ENCODE measurements around the gene SWI5. TPM values are rescaled to one million over a fixed set of nuclear protein-coding genes. Genes with fewer than 3 reads are reported as not detected.

The SWI5 gene
- total and polyA plus RNA-seq, 9 of the 15 experiments (the other 6 are each of a cell fraction or from before 2014, with no cell fraction given) = 62.8 to 133 (median 95.9) TPM

DNA sequence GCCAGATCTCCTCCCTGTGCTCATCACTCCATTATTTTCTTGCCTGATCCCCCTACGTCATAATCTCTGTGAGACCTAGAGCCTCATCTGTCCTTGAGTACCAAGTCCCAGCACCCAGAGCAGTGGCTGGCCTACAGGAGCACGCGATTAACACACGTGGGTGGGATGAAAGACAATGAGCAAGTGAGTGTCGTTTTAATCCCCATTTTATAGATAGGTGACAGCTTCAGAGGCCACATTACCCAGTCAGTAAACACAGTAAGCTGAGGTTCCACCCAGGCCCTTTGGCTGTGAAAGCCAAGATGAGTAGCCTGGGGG lies 28.9 kb downstream of the SWI5 start (continued):
- TF ChIP-seq RBFOX2 (IDR thresholded peaks at IDR 0.05; ENCODE audit: low read depth, low read length) = peak; percentile 41; the same call in 1 of the 2 replicates

GRCh38 chr9:128309551-128309950 lies 33.5 kb downstream of the SWI5 start:
- peaks cover 30 to 34% of the 10 kb centered on the region in 2 experiments for H3K4me1 ChIP-seq (replicated peaks in 1 of 2; ENCODE audit: control insufficient read depth in 2 of 2, insufficient read depth in 2 of 2, low read length in 2 of 2)
- H2AFZ ChIP-seq (ENCODE audit: low read depth, low read length) = no peak overlapping the region
- H3K4me3 ChIP-seq = no peak overlapping the region
- no TSS peak for BruUV-seq (replicated peaks)
- H3K27me3 ChIP-seq (ENCODE audit: control insufficient read depth in 2 of 2, insufficient read depth in 2 of 2, low read length in 2 of 2) = no peaks in the 10 kb centered on the region
- peak overlapping the region in 1 of 2 experiments; percentile 70; a peak in 2 of 4 replicates for H3K9ac ChIP-seq (ENCODE audit: insufficient read depth in 1 of 2, low read depth in 2 of 2, low read length in 2 of 2)
- FAIRE-seq (no peak), DNase-seq (ENCODE audit: extremely low read depth in 1 of 4, low spot score in 3 of 4) (no peak), ATAC-seq (no peak)
- no peaks in the 10 kb centered on the region for H3K79me2 ChIP-seq (ENCODE audit: control insufficient read depth, insufficient read depth, low read length)
- intact Hi-C loops (cut with micrococcal nuclease) = no loop called here
- TF ChIP-seq SMARCC2 (IDR thresholded peaks at IDR 0.05; ENCODE audit: low read depth) (no peak), KLF16 (IDR thresholded peaks at IDR 0.05) (no peak), RBFOX2 (IDR thresholded peaks at IDR 0.05; ENCODE audit: low read depth, low read length) (peak; percentile 54), RBM39 (optimal IDR thresholded peaks at IDR 0.05; ENCODE audit: low read depth, low read length) (peak; percentile 4)
- TF ChIP-seq, protein P1, sequence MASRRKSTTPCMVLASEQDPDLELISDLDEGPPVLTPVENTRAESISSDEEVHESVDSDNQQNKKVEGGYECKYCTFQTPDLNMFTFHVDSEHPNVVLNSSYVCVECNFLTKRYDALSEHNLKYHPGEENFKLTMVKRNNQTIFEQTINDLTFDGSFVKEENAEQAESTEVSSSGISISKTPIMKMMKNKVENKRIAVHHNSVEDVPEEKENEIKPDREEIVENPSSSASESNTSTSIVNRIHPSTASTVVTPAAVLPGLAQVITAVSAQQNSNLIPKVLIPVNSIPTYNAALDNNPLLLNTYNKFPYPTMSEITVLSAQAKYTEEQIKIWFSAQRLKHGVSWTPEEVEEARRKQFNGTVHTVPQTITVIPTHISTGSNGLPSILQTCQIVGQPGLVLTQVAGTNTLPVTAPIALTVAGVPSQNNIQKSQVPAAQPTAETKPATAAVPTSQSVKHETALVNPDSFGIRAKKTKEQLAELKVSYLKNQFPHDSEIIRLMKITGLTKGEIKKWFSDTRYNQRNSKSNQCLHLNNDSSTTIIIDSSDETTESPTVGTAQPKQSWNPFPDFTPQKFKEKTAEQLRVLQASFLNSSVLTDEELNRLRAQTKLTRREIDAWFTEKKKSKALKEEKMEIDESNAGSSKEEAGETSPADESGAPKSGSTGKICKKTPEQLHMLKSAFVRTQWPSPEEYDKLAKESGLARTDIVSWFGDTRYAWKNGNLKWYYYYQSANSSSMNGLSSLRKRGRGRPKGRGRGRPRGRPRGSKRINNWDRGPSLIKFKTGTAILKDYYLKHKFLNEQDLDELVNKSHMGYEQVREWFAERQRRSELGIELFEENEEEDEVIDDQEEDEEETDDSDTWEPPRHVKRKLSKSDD (conservative IDR thresholded peaks at IDR 0.05; ENCODE audit: low read length) = no peak
- peaks cover 11% of the 10 kb centered on the region for H3K9me1 ChIP-seq (ENCODE audit: control insufficient read depth, insufficient read depth, low read length)
- H3K36me3 ChIP-seq (ENCODE audit: control insufficient read depth, insufficient read depth, low read length) = peaks cover 53% of the 10 kb centered on the region
- no peaks in the 10 kb centered on the region for H3K9me3 ChIP-seq (replicated peaks; ENCODE audit: control insufficient read depth, insufficient read depth, low read depth, low read length)
- in situ Hi-C loops (cut with MboI) = no loop called here
- WGBS (ENCODE audit: insufficient coverage, low coverage, missing lambda C conversion rate) = 94% methylated on average over 16 of the region's 16 CpGs
- no peak overlapping the region for H3K4me2 ChIP-seq (ENCODE audit: insufficient read depth, low read length)
- POLR2A ChIA-PET = interaction anchor here (0.5 to 5.1 kb wide), 9 partner anchors 10 to 1398 kb away, joined by 3 to 38 read pairs (median 6); no protein-coding TSS in a partner anchor
- H3K27ac ChIP-seq (ENCODE audit: extremely low read depth, low read depth, low read length) = no peak overlapping the region; the same call in 2 of the 3 replicates
- CTCF ChIA-PET (ENCODE audit: low intra/inter-chr PET ratio) = no interaction called here
- 0 out of 2 replicates have a peak, but pooled peaks cover 5% of the 10 kb centered on the region for H4K20me1 ChIP-seq (replicated peaks; ENCODE audit: control insufficient read depth, insufficient read depth, low read length)
